MV-4-11 (cell line): Measurements from ENCODE around the gene NCEH1.
"Not testable (repeated sequence)": the region's sequence is repeated elsewhere in the genome, so short reads cannot be mapped to it uniquely, and the experiment has no call there.

Source experiments
- DNase-seq: peaks from one replicate; lab custom pipeline; 2025; lab: John Stamatoyannopoulos, UW

Gene NCEH1, protein sequence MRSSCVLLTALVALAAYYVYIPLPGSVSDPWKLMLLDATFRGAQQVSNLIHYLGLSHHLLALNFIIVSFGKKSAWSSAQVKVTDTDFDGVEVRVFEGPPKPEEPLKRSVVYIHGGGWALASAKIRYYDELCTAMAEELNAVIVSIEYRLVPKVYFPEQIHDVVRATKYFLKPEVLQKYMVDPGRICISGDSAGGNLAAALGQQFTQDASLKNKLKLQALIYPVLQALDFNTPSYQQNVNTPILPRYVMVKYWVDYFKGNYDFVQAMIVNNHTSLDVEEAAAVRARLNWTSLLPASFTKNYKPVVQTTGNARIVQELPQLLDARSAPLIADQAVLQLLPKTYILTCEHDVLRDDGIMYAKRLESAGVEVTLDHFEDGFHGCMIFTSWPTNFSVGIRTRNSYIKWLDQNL

DNA sequence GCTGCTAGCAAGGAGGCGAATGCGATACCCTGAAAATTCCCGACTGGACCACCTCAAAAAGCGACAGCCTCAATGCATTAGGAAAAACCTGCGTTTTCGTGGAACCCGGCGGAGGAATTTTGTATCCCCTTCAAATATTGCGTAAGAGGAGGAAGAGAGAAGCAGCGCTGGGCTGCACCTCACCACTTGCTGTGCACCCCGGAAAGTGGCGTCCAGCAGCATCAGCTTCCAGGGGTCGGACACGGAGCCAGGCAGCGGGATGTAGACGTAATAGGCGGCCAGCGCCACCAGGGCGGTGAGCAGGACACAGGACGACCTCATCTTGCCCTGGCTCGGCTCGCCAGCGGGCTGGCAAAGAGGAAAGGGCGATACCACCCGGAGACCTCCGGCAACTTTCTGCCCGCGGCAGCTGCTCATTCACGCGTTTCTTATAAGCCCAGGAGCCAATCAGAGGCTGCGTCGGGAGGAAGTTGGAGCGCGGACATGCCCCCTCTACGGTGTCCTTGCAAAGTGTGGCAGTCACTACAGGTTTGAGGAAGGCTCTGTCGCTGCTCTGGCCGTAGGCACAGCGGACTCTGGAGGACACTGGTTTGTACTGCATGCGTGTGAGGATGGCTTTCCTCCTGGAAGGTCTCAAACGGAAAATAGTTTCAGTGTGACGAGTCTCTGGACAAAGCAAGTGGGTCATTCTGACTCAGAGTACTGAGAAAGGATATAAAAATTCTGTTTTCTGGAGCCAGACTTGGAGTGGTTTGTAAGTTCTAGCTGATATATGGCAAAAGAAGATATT, at the start of gene NCEH1:
NCEH1 (minus strand) TSS at position 404 of the 790 bp plus-strand sequence; CDS start at position 321, 83 bp downstream.
- peak; percentile 97 for DNase-seq

GRCh38 chr3:172760416-172760815, 49.5 kb upstream of the NCEH1 start:
- DNase-seq = not testable (repeated sequence)

DNA sequence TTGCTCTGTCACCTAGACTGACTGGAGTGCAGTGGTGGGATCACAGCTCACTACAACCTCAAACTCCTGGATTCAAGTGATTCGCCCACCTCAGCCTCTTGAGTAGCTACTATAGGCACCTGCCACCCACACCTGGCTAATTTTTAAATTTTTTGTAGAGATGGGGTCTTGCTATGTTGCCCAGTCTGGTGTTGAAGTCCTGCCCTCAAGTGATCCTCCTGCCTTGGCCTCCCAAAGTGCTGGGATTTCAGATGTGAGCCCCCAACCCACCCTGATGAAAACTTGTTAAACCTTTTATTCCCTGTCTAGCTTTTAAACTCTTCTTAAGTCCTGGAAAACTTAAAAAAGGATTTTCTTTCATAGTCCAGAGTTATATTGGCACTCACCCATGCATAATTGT, 42.3 kb upstream of the NCEH1 start:
- DNase-seq = no peak

DNA sequence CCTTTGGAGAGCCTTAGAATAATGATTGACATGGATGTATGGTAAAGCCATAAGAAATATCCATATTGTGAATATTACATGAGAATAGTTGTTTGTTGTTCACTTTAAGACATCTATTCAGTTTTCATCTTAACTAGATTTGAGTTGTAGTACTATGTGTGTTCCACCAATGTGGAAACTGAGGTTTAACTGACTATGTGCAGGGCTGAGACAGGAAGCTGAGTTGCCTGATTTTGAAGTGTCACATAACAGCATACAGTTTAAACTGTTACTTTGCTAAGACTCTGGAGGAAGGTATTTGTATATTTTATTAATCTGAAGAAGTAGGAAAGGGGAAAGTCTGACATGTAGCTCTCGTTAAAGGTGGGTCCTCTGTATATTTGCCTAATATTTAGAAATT, 41.8 kb upstream of the NCEH1 start:
- no peak for DNase-seq

GRCh38 chr3:172751175-172751704, 40.4 kb upstream of the NCEH1 start:
- peak; percentile 76 for DNase-seq

- peak; percentile 99 for DNase-seq
Measured at GRCh38 chr3:172750368-172751174, 39.7 kb upstream of the NCEH1 start, which contains the start of gene ECT2. Gene ECT2, plus strand, starts transcription at chr3:172750726. Its CDS starts 3,805 bp downstream, at chr3:172754531.

GRCh38 chr3:172750069-172750367, 39.2 kb upstream of the NCEH1 start:
- DNase-seq = no peak

GRCh38 chr3:172749230-172749965, 38.5 kb upstream of the NCEH1 start:
- DNase-seq = no peak

GRCh38 chr3:172746475-172746874, 35.6 kb upstream of the NCEH1 start:
- DNase-seq = no peak

DNA sequence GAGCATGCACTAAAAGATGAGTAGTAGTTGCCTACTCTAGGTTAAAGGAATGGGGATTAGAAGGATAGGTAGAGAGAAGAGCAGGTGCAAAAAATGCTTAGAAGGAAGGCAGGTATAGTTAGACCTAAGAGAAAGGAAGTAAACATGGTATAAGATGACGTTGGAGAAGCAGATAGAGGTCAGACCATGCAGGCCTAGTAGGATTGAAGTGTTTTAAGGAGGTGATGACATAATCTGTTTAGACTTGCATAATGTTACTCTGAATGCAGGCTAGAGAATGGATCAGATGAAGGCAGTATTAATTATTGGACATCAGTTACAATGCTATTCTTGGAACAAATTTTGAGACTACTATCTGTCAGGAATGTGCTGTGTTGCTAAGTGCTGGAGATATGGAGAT, 28.6 kb upstream of the NCEH1 start:
- DNase-seq = no peak

- no peak for DNase-seq
Measured at GRCh38 chr3:172735014-172735413, 24.1 kb upstream of the NCEH1 start.

DNA sequence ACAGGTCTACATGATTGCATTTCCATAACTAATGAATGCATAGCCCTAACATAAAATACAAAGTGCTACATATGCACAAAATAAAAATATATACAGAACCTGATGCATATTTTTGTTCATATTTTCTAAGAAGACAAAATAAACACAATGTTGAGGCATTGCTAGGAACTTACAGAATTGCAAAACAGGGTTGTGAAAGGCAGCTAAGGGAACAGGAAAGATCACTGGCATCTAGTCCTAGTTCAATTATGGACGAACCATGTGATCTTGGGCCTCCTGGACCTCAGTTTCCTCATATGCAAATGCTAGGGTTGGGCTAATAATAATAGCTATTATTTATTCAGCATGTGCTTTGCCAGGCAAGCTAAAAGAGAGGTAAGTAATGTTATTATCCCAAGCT, 15.5 kb upstream of the NCEH1 start:
- no peak for DNase-seq

- not testable (repeated sequence) for DNase-seq
Measured at GRCh38 chr3:172722536-172723040, 11.7 kb upstream of the NCEH1 start.

- DNase-seq = peak; percentile 17
Measured at GRCh38 chr3:172717493-172718088, 6.7 kb upstream of the NCEH1 start.

DNA sequence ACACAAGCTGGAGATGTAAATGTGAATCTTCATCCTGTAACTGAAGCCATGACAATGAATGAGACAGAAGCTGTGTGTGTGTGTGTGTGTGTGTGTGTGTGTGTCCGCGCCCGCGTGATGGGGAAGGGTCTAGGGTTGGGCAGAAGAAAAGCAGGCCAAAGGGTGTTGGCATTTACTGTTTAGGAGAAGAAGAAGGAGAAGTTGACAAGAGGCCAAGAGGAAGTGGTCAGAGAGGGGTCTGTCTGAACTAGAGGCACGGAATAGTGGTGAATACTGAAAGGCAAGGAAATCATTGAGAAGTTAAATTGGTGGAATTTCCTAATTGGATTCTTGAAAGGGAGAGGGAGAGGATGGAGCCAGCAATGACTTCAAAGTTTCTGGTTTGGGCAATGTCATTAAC, 5.6 kb upstream of the NCEH1 start:
- DNase-seq = peak; percentile 89

DNA sequence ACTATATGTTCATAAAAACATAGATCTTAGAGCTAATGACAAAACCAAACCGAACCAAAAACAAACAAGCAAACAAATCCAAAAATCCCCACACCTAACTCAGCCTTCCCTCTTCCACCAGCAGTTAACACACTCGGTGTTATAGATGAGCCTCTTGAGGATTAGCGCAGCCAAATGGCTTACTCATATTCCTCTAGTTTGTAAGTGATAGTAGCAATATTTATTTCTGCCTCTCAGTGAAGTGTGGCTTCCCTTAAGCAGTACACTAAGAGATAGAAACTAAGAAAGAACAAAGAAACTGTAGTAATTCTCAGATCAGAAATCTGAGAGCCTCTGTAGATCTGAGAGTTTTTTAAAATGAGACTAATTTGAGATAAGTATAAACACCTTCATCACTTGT, 2.4 kb upstream of the NCEH1 start:
- no peak for DNase-seq

DNA sequence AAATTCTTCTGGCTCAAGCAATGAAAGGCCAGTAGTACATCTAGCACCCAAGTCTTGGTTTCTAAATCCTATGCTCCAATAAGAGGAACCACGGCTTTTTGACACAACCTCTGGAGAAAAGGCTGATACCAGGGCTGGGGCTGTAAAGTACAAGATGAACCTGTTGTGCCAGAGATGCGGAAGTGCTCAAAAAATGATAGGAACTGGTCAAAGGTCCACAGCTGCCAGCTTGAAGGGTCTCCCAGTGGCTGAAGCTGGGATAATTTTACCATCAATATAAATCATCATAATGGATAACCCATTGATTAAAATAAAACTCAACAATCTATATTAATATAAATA, 558 bp upstream of the NCEH1 start:
- peak; percentile 84 for DNase-seq

DNA sequence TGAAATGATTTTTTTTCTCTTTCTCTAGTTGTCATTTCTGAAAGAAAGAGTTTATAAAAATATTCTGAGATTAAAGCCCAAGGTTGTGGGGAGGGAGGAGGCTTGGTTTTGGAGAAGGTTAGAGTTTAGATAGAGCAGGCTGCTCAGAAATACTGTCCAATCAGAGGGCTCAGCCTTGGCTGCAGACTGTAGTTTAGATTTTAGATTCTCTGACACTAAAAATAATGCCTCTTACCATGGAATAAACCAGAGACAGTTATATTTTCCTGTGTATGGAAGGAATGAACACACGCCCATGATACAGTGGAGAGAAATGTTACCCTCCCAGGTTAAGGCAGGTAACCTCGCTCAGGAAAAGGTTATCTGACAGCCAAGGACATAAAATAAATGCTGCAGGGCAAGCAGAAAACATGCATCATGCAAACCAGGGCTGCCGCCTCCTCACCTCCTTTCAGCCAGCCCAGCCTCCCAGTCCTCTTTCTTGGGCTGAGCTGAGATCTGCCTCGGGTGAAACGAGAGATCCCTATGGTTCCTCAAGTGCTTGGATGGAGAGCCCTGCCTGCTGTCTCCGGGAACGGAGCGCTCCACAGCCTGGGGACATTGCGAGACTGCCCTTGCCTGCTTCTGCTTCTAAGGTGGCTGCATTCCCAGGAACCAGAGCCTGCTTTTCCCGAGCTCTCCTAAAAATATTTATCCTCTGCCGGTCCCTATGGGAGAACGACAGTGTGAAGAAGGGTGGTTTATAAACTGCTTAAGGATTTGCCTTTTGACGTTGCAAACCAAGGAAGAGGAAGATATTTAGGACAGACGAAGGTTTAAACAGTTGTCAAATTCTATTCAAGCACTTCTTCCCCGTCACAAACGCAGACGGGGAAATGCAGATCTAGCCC, 848 bp downstream of the NCEH1 start:
- no peak for DNase-seq

GRCh38 chr3:172708921-172709773, 1.7 kb downstream of the NCEH1 start:
- DNase-seq = no peak
